ENCODE measurements around the gene CD300H.

Gene CD300H

DNA sequence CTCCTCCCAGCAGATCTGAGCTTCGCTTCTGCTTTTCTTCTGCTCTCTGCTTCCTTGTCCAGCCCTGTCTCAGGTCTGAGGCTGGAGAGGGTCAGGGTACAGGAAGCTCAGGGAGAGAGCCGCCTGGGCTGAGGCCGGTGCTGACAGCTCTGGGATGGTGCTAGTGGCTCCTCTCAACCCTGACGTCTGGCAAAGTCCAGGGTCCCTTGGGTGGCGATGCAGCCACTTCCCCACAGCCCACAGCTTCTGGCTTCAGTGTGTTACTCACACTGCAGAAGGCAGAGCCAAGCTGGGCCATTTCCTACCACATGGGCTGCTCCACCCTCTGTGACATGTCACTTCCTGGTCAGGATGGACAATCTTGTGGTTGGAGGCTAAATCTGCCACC is 21.5 kb downstream of the CD300H start, which contains the start of gene CD300C:
Gene CD300C (minus strand): TSS at position 273 of the 388 bp plus-strand sequence. CDS start 333 bp downstream, outside the sequence.
- in situ Hi-C loops (cut with HindIII; ENCODE audit: low sequenced_read_pairs): no loop called here
- H3K4me3 ChIP-seq (ENCODE audit: low read depth, low read length): no peak within 1 kb of the TSS
- no peak for DNase-seq (ENCODE audit: low read depth)
- TF ChIP-seq, protein P1, sequence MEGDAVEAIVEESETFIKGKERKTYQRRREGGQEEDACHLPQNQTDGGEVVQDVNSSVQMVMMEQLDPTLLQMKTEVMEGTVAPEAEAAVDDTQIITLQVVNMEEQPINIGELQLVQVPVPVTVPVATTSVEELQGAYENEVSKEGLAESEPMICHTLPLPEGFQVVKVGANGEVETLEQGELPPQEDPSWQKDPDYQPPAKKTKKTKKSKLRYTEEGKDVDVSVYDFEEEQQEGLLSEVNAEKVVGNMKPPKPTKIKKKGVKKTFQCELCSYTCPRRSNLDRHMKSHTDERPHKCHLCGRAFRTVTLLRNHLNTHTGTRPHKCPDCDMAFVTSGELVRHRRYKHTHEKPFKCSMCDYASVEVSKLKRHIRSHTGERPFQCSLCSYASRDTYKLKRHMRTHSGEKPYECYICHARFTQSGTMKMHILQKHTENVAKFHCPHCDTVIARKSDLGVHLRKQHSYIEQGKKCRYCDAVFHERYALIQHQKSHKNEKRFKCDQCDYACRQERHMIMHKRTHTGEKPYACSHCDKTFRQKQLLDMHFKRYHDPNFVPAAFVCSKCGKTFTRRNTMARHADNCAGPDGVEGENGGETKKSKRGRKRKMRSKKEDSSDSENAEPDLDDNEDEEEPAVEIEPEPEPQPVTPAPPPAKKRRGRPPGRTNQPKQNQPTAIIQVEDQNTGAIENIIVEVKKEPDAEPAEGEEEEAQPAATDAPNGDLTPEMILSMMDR (IDR thresholded peaks at IDR 0.05; ENCODE audit: low read depth, low read length, missing control alignments): no peak

DNA sequence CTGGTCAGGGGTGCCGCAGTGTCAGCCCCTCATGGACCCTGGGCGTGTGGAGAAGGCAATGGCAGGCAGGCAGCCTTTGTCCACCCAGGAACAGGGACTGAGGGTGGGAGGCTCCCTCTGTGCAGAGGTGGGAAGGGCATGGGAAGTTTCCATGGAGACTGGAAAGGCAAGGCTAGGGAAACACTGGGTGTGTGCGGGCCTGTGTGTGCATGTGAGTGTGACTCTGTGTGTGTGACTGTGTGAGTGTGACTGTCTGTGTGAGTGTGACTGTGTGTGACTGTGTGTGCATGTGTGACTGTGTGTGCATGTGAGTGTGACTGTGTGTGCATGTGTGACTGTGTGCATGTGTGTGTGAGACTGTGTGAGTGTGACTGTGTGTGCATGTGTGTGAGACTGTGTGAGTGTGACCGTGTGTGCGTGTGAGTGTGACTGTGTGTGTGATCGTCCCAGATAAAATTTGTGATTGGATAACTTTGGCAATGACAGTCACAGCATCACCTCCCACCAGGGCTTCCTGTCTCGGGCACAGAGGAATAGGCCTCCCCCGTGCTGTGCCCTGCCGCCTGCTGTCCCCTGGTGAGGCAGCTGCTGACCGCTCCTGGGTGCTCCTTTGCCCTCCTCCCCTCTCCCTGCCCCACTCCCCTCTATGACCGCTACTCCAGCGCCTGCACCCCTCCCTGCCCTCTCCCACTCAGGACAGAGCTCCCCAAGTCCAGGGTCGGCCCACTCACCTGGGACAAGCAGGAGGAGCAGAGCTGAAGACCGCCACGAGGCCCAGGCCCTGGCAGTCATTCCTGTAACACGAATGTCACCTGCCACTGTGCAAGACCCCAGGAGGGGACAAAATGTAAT is 22.1 kb downstream of the CD300H start:
- H3K4me3 ChIP-seq (ENCODE audit: low read depth, low read length): no peak overlapping the region
- DNase-seq (ENCODE audit: low read depth): no peak
- TF ChIP-seq, protein P1 (IDR thresholded peaks at IDR 0.05; ENCODE audit: low read depth, low read length, missing control alignments): no peak
- in situ Hi-C loops (cut with HindIII; ENCODE audit: low sequenced_read_pairs): no loop called here

DNA sequence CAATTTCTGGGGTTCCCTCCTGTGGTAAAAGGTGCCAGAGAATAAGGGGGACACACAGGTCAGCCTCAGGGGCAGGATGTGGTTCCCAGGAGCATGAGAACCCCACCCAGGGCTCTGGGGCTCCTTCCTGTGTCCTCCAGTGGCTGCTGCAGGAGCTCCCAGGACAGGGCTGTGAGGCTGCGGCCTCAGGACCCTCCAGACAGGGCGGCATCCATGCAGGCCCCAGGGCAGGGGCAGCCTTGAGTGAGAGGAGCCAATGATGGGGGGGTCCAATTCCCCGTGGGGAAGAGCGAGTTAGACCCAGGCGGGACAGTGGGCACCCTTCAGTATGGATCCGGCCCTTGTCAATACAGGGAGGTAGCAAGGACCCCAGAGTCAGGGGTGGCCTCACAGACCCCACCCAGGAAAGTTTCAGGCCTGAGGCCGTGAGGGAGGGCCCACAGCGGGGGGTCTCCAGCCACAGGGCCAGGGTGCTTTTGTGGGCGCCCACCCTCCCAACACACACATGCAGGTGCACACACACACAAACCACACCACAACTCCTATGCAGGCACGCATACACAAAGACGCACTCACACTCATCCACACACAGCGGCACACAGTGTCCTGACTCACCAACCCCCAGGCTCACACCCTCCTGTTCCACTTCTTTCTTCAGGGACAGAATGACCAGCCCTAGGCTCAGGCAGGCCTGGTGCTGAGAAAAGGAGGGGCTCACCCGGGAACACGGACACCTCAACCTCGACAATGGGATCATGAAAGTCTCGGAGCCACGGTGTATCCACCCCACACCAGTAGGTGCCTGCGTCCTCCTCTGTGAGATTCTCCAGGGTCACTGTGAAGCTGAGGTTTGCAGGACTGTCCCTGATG is 23.2 kb downstream of the CD300H start:
- TF ChIP-seq, protein P1 (IDR thresholded peaks at IDR 0.05; ENCODE audit: low read depth, low read length, missing control alignments): no peak
- no peak for DNase-seq (ENCODE audit: low read depth)
- H3K4me3 ChIP-seq (ENCODE audit: low read depth, low read length): no peak overlapping the region
- in situ Hi-C loops (cut with HindIII; ENCODE audit: low sequenced_read_pairs): no loop called here

DNA sequence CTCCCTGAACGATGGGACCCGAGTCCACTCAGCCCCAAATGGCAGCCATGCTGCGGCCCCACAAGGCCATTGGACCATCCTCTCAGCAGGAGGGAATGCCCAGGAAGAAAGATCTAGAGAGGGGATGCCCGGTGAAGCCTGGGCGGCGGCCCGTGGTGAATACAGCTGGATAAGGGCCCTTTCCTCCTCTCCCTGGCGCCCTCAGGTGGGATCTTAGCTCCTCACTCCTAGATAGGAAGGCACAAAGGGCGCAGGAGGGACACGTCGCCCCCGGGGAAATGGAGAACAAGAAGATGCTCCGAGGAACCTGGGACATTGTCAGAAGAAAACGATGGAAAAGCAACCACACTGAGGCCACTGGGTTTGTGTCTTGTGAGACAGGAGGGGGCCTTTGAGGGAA is 23.9 kb downstream of the CD300H start:
- in situ Hi-C loops (cut with HindIII; ENCODE audit: low sequenced_read_pairs): no loop called here

DNA sequence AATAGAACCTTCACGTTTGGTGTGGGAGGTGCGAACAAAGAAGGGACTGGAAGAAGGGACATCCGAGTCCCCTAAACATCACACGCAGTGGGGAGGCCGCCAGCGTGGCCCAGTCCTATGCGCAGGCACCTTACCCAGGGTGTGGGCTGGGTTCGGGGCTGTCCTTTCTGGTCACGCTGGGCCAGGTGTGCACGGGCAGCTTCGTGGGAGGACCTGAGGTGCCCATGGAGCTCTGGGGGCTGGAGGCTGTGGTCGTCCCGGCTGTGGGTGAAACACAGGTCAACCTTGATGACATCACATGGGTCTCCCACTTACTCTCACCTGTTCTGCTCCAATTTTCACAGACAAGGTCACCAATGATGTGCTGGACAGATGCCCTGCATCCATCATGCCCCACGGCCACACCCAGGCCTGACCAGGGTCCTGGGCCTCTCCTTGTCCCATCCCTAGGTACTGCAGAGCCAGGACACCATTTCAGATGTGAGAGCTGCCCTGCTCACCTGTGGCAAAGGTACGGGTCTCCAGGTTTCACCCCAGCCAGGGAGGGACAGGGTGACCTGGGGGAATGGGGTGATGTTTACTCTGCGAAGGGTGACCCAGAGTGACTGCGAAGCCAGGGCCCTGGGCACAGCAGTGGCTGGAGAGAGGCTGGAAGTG is 24.5 kb downstream of the CD300H start:
- H3K4me3 ChIP-seq (ENCODE audit: low read depth, low read length): no peak overlapping the region
- no peak for DNase-seq (ENCODE audit: low read depth)
- TF ChIP-seq, protein P1 (IDR thresholded peaks at IDR 0.05; ENCODE audit: low read depth, low read length, missing control alignments): no peak
- in situ Hi-C loops (cut with HindIII; ENCODE audit: low sequenced_read_pairs): no loop called here

More for the DNA sequence above, 23.9 kb downstream of the CD300H start:
- no peak overlapping the region for H3K4me3 ChIP-seq (ENCODE audit: low read depth, low read length)
- TF ChIP-seq, protein P1 (IDR thresholded peaks at IDR 0.05; ENCODE audit: low read depth, low read length, missing control alignments): no peak
- DNase-seq (ENCODE audit: low read depth): no peak

DNA sequence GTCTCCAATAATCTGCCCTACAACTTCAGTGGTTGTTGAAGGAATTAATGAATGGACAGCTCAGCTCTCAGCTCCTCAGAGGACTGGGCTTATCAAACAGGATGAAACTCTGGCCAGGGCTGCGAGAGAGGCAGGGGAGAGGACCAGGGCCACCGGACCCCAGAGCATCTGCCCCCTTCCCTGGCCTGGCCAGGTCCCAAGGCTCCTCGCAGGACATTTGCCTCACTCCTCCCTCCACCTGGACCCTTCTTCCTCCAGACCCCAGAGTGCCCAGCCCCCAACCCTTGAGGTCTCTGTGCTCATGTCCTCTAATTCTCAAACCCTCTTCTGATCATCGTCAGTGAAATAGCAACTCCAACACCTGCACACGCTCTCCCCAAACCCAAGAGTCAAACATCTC is 25.1 kb downstream of the CD300H start:
- in situ Hi-C loops (cut with HindIII; ENCODE audit: low sequenced_read_pairs): no loop called here
- no peak overlapping the region for H3K4me3 ChIP-seq (ENCODE audit: low read depth, low read length)
- DNase-seq (ENCODE audit: low read depth): no peak
- TF ChIP-seq, protein P1 (IDR thresholded peaks at IDR 0.05; ENCODE audit: low read depth, low read length, missing control alignments): no peak
